ENCODE measurements around the gene PTPRH. TPM values are rescaled to one million over a fixed set of nuclear protein-coding genes. Genes with fewer than 3 reads are reported as not detected.

PTPRH gene
- total RNA-seq, 2 experiments from 2014 or later = not detected

GRCh38 chr19:55245236-55245904 lies 36.1 kb upstream of the PTPRH start:
- DNase-seq (ENCODE audit: low spot score) = no peak
- peaks cover 33% of the 10 kb centered on the region for H3K79me2 ChIP-seq (ENCODE audit: insufficient read depth, low read depth, low read length)
- TF ChIP-seq CTCF (conservative IDR thresholded peaks at IDR 0.05; ENCODE audit: low read length) (no peak), EZH2phosphoT487 (IDR thresholded peaks at IDR 0.05; ENCODE audit: borderline replicate concordance, low read depth, low read length) (no peak)
- H3K9me3 ChIP-seq (ENCODE audit: low read length) = no peaks in the 10 kb centered on the region
- ChIA-PET CTCF (ENCODE audit: unreplicated experiment) (no interaction called here), POLR2A (interaction anchor here (0.6 kb wide), 1 partner anchor 52 kb away, joined by 3 read pairs; no protein-coding TSS in a partner anchor)
- BruUV-seq (replicated peaks) = no TSS peak
- no peak overlapping the region for H3K27ac ChIP-seq (ENCODE audit: low read depth, low read length, poor library complexity, severe bottlenecking)
- H3K9me2 ChIP-seq (ENCODE audit: insufficient read depth, low read length) = no peaks in the 10 kb centered on the region
- peaks cover 98% of the 10 kb centered on the region for H3K36me3 ChIP-seq (ENCODE audit: insufficient read depth, low read length)
- H4K20me1 ChIP-seq (ENCODE audit: insufficient read depth, low read length) = peaks cover 16% of the 10 kb centered on the region
- H2AFZ ChIP-seq (ENCODE audit: low read length) = no peak overlapping the region
- H3K4me2 ChIP-seq (ENCODE audit: low read length) = no peak overlapping the region
- intact Hi-C loops (cut with micrococcal nuclease; ENCODE audit: unreplicated experiment) = no loop called here
- H3K4me1 ChIP-seq (ENCODE audit: insufficient read depth, low read length, poor library complexity, severe bottlenecking) = no peaks in the 10 kb centered on the region
- H3K4me3 ChIP-seq (ENCODE audit: low read depth, low read length, poor library complexity, severe bottlenecking) = no peak overlapping the region

DNA sequence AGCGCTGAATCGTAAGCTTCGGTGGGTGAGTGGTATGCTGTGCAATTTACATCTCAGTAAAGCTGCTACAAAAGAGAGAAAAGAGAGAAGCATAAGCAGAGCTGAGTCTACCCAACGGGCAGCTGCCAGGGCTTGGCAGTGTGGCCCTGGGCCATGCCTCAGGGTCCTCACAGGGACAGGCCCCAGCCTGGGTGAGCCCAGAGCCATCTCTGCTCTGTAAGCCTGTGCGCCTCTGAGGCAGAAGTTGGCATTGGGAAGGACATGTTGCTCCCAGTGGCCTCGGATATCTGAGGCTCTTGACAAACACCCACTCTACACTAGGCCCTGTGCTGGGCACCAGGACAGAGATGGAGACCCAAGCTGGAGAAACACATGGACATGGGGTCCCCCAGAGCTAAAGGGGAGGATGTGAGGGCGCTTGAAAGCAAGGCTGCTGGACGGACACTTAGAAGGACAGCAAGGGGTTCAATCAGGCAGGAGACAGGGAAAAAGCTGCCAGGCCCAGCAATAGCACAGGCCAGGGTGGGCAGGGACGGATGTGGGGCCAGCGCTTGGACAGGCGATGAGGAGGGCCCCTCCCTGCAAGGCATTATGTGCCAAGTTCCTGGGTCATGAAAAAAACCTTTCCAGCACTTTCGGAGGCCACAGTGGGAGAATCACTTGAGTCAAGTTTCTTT lies 34.8 kb upstream of the PTPRH start:
- H4K20me1 ChIP-seq (ENCODE audit: insufficient read depth, low read length) = peaks cover 12% of the 10 kb centered on the region; the same call in 1 of the 2 replicates
- H3K9me3 ChIP-seq (ENCODE audit: low read length) = no peaks in the 10 kb centered on the region
- peaks cover 99% of the 10 kb centered on the region for H3K36me3 ChIP-seq (ENCODE audit: insufficient read depth, low read length)
- H3K9me2 ChIP-seq (ENCODE audit: insufficient read depth, low read length) = no peaks in the 10 kb centered on the region
- H3K79me2 ChIP-seq (ENCODE audit: insufficient read depth, low read depth, low read length) = peaks cover 21% of the 10 kb centered on the region
- POLR2A ChIA-PET = no interaction called here
- no peak overlapping the region for H3K4me3 ChIP-seq (ENCODE audit: low read depth, low read length, poor library complexity, severe bottlenecking)
- no TSS peak for BruUV-seq (replicated peaks)
- H3K27ac ChIP-seq (ENCODE audit: low read depth, low read length, poor library complexity, severe bottlenecking) = no peak overlapping the region
- DNase-seq (ENCODE audit: low spot score) = no peak
- intact Hi-C loops (cut with micrococcal nuclease; ENCODE audit: unreplicated experiment) = no loop called here
- H3K4me1 ChIP-seq (ENCODE audit: insufficient read depth, low read length, poor library complexity, severe bottlenecking) = no peaks in the 10 kb centered on the region
- no peak overlapping the region for H3K4me2 ChIP-seq (ENCODE audit: low read length)
- CTCF ChIA-PET (ENCODE audit: unreplicated experiment) = no interaction called here
- TF ChIP-seq EZH2phosphoT487 (IDR thresholded peaks at IDR 0.05; ENCODE audit: borderline replicate concordance, low read depth, low read length) (no peak), CTCF (conservative IDR thresholded peaks at IDR 0.05; ENCODE audit: low read length) (no peak)
- no peak overlapping the region for H2AFZ ChIP-seq (ENCODE audit: low read length)

DNA sequence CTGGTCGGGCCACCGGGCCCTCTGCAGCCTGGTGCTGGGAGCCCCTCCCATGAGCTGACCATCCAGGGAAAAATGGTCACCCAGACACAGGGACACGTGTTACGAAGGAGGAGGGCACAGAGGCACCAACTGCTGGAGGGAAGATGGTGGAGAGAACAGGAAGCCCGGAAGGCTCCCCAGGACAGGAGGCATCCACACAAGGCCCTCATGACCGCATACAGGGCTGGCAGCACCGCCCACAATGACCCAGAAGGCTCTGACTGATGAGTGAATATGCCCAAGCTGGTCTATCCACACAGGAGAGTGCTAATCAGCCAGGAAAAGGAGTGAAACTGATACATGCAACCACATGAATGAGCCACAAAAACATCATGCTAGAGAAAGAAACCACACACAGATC lies 33.2 kb upstream of the PTPRH start:
- H3K27ac ChIP-seq (ENCODE audit: low read depth, low read length, poor library complexity, severe bottlenecking) = no peak overlapping the region
- no peaks in the 10 kb centered on the region for H3K4me1 ChIP-seq (ENCODE audit: insufficient read depth, low read length, poor library complexity, severe bottlenecking)
- CTCF ChIA-PET (ENCODE audit: unreplicated experiment) = no interaction called here
- H3K36me3 ChIP-seq (ENCODE audit: insufficient read depth, low read length) = peaks cover 99% of the 10 kb centered on the region
- DNase-seq (ENCODE audit: low spot score) = no peak
- no peak overlapping the region for H3K4me2 ChIP-seq (ENCODE audit: low read length)
- H2AFZ ChIP-seq (ENCODE audit: low read length) = no peak overlapping the region
- BruUV-seq (replicated peaks) = no TSS peak
- POLR2A ChIA-PET = no interaction called here
- no peak overlapping the region for H3K4me3 ChIP-seq (ENCODE audit: low read depth, low read length, poor library complexity, severe bottlenecking)
- intact Hi-C loops (cut with micrococcal nuclease; ENCODE audit: unreplicated experiment) = no loop called here
- H3K9me3 ChIP-seq (ENCODE audit: low read length) = no peaks in the 10 kb centered on the region
- TF ChIP-seq CTCF (conservative IDR thresholded peaks at IDR 0.05; ENCODE audit: low read length) (no peak), EZH2phosphoT487 (IDR thresholded peaks at IDR 0.05; ENCODE audit: borderline replicate concordance, low read depth, low read length) (no peak)
- no peaks in the 10 kb centered on the region for H3K9me2 ChIP-seq (ENCODE audit: insufficient read depth, low read length)
- peaks cover 6% of the 10 kb centered on the region; the same call in 1 of the 2 replicates for H4K20me1 ChIP-seq (ENCODE audit: insufficient read depth, low read length)
- peaks cover 5% of the 10 kb centered on the region for H3K79me2 ChIP-seq (ENCODE audit: insufficient read depth, low read depth, low read length)
